ENCODE results near the gene NRXN3.

NRXN3 gene

DNA sequence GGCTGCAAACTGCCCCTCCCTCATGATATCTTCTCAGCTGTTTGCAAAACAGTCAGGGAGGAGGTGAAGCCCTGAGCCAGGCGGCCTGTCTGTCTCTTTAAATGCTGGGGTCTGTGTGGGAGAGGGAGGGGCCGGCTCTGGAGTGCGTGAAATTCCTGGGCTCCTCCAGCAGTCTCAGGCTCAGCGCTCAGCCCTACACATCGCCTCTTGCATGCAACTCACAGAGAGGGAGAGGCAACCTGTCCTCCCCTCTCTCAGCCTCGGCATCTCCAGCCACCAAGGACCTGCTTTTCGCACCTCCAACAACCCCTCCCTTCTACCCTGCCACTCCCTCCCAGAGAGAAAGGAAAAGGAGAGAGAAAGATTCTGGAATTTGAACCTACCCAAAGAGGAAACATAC lies at the start of gene NRXN3:
Gene NRXN3 (plus strand): TSS at position 171 of the 400 bp plus-strand sequence. CDS start 72,721 bp downstream, outside the sequence.
- no peak for DNase-seq (ENCODE audit: low read depth in 2 of 2)

DNA sequence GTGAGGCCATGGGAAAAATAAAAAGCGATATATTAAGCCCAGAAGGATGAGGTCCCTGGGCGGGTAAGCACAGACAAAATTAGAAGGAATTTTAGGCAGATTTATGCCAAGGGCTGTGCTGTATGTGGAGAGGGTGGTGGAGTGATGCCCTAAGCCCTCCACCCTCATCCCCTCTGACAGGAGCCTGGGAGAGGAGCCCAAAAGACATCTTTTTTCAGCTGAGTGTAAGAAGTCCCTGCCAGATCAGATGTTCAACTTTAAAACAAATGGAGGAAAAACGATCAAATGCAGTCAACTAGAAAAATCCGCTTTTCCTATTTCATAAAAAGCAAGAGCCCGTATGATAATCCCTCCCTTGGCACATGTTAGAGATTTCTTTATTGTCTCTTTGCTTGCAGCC lies 47.7 kb upstream of the NRXN3 start:
- DNase-seq (ENCODE audit: low read depth in 2 of 2): no peak

DNA sequence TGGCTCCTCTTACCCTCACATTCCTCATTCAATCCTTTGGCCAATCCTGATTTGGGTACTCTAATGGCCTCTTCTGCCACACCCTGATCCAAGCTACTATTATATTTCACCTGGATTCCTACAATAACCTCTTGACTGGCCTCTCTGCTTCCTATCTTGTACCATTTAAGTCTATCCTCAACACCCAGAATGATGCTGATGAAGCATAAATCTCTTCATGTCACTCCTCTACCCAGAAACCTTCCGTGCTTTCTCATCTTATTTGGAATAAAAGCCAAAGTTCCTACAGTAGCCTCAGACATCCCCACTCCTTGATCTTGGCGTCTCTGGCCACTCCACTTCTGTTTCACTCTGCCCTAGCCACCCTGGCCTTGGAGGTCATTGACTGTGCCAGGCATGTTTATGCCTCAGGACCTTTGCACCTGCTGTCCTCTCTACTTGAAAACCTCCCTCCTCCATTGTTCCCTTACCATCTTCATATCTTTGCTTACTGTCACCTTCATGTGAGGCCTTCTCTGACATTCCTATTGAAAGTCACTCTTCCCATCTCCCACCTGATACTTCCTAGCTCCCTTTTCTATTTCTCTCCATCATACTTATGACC lies 46.4 kb upstream of the NRXN3 start:
- no peak for DNase-seq (ENCODE audit: low read depth in 2 of 2)

DNA sequence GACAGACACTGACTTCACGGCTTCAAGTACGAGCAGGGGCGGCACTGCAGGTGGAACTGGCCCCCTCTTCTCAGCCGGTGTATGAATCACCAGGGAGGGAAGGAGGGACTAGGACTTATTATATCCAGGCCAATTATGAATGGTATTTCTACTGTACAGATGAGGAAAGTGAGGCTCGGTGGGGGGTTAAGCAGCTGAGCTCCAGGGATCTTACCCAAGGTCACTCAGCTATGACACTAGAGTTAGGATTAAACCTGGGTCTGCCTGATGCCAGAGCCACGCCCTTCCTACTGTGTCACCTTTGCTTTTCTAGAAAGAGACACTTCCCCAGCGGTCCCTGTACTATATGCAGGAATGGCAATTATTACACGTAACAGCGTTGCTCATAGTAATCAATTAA lies 42.2 kb upstream of the NRXN3 start:
- DNase-seq (ENCODE audit: low read depth in 2 of 2): no peak

DNA sequence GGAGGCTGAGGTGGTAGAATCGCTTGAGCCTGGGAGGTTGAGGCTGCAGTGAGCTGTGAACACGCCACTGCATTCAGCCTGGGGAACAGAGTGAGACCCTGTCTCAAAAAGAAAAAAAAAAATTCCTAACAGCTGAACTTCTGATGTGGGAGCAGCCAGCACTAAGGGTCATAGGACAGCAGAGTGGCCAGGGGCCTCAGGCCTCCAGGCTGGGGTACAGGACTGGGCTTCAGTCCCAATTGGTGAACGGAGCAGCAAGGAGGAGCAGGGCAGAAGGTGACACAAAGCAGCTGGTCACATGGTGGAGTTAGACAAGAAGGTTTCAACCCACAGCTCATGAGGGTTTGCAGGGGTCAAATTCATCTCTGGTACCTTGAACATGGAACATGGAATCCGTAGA lies 40.8 kb upstream of the NRXN3 start:
- DNase-seq (ENCODE audit: low read depth in 2 of 2): no peak

DNA sequence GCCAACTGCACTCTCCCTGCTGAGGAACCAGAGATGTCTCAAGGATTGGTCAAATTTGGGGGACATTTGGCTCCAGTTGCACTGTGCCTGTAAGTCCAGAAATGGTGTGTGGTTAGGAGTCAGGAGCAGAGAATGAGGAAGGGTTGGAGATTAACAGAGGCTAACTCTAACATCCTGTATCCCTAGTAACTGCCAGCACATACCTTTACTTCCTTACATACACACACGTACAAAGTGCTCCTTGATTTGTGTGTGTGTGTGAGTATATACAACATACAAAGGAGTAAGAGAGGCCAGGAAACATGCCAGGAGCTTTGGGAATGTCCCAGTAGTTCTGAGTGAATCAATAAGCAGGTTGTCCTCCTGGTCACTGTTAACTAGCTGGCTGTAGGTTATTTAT lies 39.8 kb upstream of the NRXN3 start:
- no peak for DNase-seq (ENCODE audit: low read depth in 2 of 2)

DNA sequence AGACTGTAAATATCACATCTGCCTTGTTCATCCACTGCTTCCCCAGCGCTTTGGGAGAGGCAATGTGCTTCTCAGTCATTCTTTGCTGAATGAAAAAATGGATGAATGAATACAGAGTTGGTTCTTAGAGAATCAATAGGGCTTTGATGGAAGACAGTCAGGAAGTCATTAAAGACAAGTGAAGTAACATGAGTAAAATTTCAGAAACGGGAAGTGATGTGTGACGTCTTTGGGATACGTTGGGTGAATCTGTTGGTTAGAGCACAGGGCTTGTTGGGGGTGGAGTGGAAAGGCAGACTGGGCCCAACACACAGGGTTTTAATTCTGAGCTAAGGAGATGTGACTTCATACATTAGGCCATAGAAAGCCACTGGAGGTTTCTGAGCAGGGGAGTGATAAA lies 39.0 kb upstream of the NRXN3 start:
- DNase-seq (ENCODE audit: low read depth in 2 of 2): no peak

DNA sequence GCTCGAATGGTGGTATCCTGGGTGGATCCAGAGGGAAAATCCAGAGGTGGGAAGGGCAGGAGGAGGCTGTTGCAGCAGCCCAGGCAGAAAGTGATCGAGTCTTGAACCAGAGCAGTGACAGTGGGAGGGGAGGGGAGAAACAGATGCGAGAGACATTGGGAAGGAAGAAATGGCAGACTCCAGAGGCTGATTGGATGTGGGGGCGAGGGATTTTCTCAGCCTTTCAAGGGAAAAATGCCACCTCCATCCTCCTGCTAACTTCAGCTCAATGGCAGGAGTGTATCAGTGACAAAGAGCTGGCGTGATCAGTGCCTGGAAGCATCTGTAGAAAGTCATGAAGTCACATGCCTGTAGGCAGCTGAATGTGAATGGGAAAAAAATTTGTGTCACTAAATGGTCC lies 38.6 kb upstream of the NRXN3 start:
- DNase-seq (ENCODE audit: low read depth in 2 of 2): no peak

DNA sequence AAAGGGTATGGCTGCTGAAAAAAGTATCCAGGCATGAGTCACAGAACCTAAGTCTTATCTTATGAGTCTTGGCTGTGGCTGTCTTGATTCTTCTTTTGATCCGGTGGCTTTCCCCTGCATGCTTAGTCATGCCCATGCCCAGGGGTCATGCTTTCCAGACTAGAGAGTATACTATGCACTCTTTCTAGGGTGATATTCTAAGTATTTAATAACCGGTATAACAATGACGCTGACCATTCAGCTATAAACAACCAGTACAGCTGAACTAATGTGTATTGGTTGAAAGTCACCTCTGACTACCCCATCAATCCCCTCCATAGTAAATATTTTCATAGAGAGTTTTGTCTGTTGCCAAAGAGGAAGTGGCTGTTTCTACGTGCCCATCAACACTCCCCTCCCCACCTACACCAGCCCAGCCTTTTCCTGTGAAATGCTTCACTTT lies 34.7 kb upstream of the NRXN3 start:
- no peak for DNase-seq (ENCODE audit: low read depth in 2 of 2)

DNA sequence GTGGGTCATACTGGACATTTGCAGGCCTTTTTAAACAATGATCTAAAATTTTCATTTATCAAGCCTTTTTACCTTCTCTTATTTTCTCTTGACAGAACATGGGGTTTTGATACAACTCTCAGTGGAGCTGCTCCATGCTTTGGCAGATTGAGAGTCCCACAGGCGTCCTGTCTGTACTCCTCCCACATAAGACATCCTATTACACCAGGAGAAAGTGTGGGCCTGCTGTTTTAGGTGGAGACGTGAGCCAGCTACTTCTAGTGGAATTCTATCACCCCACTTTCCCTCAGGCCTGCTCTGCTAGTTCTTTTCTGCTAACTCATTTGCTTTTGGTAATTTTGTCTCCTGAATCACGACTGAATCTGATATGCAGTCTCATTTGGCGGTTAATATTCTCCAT lies 33.5 kb upstream of the NRXN3 start:
- no peak for DNase-seq (ENCODE audit: low read depth in 2 of 2)

DNA sequence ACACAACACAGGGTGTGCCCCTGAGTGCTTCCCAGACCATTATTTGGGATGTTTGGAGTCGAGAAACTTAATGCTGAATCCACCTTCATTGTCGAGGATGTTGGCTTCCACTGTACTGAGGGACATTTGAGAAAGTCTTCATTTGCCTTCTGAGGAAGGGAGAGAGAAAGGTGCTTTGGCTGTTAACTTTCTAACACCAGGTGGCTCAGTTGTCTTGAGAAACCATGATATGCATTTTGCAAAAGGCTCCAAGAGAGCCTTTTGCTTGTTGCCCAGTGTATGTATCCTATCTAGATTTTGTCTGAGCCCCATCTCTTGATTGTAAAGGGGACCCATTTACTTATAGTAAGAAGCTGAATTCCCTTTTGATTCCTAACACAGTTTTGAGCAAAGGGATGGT lies 28.6 kb upstream of the NRXN3 start:
- no peak for DNase-seq (ENCODE audit: low read depth in 2 of 2)

DNA sequence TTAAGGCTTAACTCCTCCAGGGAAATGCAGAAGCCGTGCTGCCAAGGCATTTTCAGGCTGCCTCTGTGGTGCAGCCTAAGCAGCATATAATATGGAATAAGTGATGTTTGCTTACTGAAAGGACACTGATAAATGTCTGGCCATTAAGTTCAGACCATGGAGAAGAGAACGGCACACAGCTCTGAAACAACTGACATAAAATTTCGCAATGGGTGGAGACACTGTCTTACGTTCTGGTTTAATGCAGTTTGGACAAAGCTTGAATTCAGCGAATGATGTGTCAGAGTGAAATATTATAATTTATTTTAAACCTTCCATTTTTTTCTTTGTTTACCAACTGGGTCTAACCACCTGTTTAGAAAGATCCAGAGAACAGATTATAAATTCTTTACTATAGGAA lies 27.2 kb upstream of the NRXN3 start:
- no peak for DNase-seq (ENCODE audit: low read depth in 2 of 2)

DNA sequence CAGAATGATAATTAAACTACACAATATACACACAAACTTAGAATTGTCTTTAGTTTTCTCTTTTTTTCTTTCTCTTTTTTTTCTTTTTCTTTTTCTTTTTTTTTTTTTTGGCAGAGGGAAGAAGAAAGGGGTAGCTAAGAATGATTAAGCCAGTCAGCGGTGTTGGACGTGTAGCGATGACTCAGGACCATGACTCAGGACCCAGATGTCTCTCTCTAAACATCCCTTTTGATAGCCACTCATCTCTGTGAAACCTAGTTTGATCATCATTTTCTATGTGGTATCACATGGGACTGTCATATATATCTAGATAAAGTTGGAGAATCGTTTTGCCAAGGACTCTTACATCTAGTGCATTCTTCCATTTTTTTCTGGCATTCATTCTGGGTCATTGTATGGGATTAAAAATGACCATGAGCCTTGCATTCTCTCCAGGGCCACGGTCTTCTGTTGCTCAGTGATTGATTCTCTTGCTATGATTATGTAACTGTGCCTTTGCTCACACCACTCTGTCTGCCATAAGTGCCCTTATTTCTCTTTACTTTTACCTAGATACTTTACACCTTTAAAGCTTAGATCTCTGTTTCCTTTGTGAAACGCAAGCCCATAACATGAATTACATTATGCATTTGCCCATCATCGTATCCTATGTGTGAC lies 26.6 kb upstream of the NRXN3 start:
- no peak for DNase-seq (ENCODE audit: low read depth in 2 of 2)

DNA sequence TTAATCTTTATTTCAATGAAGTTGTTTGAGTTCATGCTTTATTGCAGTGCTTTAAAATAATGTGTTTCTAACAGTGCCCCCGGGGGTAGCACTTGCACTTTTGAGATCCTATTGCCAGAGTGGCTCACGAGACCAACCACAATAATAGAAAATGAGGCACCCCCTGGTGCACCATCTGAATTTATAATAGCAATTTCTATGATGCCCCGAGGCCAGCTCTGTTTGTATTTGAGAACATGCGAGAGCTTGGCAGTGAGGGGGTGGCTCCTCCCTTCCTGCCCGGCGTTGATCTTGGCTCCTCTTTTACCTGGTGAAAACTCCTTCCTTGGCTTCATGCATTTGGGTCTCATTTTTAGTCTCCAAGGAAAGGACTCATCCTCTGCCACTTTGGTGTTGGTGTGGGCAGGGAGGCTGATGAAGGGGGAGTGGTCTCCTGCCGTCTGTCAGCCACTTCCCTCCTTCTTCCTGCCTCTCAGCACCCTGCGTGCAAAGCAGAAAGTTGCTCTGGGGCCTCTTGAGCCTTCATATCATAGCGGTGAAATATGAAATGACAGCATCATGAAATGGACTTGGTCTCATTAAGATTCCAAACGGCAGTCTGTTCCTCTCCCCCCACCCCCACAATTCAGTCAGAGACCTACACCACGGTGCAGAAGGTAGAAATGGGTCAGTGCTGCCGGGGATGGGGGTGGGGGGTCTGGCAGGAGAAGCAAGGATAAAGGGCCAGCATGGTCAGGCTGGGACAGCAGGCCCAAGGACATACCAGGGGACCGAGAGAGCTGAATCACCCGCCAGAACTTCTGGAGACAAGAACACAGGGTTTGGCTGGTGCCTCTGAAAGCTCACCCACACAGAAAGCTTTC lies 17.7 kb upstream of the NRXN3 start:
- DNase-seq (ENCODE audit: low read depth in 2 of 2): no peak

DNA sequence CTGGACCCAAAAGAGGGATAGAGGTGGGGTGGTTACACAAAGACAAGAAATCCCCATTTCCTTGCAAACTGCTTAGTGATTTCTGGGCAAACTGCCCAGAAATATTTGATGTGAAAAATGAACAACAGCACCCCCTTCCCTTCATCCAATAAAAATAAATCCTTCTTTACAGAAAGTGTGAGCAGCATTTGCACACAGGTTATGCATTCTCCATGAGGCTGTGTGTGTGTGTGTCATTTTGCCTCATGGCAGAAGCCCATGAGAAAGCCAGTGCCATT lies 17.2 kb upstream of the NRXN3 start:
- no peak for DNase-seq (ENCODE audit: low read depth in 2 of 2)

DNA sequence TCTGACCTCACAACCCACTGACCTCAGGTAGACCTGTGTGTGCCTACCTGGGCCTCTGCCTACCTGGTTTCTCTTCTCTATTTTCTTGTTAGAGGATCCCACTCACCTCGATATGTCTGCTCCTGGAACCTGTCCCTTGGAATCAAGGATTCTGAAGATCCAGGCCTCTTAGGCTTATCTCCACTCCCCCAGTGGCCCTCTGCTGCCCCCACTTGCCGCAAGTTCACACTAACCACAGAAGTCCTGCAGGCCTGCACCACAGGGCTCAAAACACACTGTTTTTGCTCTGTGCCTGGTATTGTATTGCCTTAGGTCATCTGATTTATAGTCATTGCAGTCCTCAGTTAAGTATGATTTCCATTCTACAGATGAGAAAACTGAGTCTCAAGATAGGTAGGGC lies 15.3 kb upstream of the NRXN3 start:
- DNase-seq (ENCODE audit: low read depth in 2 of 2): no peak

DNA sequence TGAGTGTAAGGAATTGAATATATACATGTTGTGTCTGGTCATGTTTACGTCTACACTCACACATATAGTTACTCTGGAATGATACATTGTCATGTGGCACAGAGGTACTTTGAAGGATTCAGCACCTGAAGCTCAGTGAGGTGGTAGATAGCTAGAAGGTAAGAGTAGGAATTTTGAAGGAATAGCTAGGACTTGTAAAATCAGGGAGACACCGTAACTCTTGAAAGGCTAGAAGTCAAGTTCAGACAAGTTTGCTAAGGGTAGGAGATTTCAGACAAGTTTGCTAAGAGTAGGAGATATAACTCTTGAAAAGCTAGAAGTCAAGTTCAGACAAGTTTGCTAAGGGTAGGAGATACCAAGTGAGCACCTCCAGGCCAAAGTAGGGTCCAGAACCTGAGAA lies 14.0 kb upstream of the NRXN3 start:
- DNase-seq (ENCODE audit: low read depth in 2 of 2): no peak

DNA sequence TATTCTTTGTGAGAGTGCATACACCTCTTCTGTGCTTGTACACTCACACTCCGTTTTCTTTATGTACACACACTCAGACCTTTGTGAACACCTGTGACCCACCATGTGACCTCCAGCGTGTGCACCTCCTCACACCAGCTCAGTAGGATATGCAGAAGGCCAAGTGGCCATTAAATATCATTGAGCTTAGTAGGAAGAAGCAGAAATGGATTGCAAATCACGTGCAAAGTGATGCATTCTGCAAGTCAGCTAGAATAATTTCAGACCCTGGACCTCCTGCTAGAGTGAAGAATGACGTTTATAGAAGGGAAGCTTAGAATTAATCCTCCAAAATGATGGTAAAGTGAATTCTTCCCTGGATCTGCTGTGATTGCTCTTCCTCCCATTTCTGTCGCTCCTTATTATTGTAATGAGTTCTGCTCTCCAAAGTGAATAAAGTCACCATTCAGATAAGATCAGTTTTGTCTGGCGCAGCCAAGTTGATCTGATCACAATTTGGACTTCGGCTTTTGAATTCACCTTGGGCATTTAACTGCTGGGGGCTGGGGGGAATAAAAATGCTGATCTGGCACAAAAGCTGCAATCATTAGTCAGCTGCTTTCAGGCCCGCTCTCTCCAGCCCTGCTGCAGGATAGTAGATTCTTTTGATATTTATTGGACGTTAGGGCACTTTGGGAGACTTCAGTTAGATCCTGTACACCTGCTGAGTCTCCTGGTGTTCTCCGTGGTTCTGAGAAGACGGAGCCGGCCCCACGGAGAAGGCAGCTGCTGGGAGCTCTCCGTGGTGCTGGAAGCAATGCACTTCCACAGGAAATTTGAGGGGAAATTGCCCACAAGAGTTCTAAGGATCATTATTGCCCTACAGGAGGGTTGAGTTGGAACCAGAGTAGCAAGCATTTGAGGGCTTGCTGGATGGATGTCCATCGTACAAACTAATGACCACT lies 12.4 kb upstream of the NRXN3 start:
- no peak for DNase-seq (ENCODE audit: low read depth in 2 of 2)

DNA sequence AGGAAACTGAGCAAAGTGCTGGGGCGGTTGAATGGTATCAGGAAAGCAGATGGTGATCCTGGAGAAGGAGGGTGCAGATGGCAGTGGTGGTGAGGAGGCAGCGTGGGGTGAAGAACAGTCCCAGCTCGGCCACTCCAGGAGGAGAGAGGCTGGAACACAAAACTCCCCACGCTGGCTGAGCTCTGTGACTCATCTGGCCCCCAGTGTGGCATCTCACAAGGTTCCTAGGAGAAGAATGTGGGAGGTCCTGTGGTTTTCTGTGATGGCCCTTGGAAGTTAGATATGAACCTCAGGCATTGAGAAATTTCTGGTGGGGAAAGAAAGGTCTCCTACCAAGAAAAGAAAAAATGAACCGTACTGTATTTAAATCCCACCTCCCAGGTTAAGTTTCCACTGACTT lies 8.0 kb upstream of the NRXN3 start:
- DNase-seq (ENCODE audit: low read depth in 2 of 2): no peak

DNA sequence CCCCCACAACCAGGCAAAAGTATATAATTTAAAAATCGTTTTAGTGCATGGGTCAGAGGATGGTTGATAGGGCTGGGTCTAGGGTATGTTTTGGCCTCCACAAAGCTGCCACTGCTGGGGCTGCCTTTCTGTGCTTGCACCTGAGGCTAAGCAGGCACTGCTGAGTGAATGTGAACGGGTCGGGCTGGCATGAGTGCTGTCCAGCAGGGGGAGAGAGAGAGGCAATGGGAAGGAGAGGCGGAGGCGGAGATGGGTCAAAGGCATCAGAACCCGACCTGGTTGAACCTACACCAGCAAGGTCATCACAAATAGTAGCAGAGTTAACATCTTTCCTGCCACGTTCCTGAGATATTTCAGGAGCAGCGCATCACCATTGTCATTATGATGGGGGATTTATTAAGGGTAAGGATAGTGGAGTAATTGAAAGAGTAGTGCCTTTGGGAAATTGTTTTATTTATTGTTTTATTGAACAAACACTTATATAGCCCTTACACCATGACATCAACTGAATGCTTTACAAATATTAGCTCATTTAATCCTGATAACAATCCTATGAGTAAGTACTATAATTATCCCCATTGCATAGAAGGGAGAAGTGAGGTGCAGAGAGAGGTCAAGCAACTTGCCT lies 5.8 kb upstream of the NRXN3 start:
- DNase-seq (ENCODE audit: low read depth in 2 of 2): no peak

DNA sequence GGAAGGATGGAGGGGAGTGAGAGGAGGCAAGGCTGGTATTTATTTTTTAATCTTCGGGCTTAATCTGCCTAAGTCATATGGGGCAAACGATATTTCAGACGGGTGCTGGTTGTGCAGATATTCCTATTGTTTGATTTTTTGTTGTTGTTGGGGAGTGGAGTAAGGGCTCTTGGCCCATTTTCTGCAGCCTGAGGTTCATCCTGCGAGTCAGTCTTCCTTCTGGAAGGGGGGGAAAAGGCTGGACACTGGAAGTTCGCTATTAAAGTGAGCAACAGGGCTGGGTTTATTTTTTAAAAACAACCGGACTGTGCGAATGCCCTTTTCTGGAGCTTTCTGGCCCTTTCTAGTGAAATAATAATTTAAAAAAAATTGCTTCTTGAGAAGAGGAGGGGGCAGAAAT lies 2.3 kb downstream of the NRXN3 start:
- DNase-seq (ENCODE audit: low read depth in 2 of 2): no peak

Measured in stimulated activated CD8-positive, alpha-beta memory T cell treated with anti-CD3 and anti-CD28 coated beads, Interleukin-15, amount 100 ng/mL, for 4 hours (primary cell).